GM19328 (cell line): ENCODE results near the gene ANKS1A.

Source experiments
- ATAC-seq: cut with Tn5 transposase; IDR thresholded peaks from one replicate; pipeline ENCODE4 v1.9.1; 2021; ENCODE audit warnings: mild to moderate bottlenecking, moderate library complexity; ENCODE audit not compliant: unreplicated experiment

Gene ANKS1A

DNA sequence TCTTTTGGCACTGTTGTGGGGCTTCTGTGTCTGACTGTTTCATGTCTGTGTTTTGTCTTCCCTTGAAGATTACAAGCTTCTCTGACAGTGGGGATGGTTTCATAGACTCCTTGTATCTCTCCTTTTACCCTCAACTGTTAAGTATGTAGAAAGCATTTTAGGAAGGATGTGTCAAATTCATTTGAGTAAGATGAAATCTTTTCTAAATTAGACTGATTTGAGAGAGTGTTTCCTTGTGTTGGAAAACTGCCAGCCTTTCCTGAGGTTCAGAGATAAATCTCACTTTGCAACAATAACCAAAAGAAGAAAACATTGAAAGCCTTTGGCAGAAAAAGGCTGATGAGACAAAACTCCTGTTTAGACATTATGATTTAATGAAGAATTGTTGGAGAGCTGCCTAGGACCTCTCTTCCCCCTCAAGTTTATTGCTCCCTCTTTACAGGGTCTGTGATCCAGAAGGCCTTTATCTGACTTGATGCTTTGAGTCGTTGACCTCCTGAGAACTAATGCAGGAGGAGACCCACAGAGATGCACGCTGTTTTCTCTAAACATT is 68.3 kb downstream of the ANKS1A start:
- ATAC-seq = no peak

DNA sequence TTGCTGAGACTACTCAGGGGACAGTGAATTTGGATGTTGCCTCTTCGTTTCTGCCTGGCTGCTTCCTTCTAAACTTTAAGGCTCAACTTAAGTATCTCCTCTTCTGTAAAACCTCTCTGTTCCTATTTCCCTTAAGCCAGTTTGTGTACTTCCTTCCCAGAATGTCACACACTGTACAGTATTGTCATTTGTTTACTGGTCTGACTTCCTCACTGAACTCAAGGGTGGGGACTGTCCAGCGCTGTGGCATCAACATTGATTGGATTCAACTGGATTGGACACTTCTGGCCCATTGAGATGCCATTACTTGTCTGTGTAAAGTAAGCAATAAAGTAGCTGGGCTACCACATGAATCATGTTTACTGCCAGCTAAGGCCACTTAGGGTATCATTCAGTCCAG is 69.7 kb downstream of the ANKS1A start:
- no peak for ATAC-seq

DNA sequence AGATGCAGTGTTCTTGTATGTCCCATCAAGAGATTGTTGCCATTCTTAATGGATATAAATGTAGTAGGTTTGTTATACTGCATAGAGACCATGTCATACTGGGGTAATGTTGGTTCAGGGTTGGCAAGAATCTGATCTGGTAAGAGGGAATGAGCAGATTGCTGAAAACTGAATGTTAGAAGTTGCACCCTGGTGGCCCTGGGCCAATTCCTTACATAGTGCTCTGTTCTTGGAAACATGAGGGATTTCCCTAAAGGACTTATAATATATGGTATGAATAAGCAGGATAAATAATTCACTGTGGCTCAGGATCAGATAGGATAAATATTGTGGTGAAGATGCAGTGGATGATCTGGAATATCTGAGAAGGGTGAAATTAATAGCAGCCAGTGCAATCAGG is 70.2 kb downstream of the ANKS1A start:
- no peak for ATAC-seq

DNA sequence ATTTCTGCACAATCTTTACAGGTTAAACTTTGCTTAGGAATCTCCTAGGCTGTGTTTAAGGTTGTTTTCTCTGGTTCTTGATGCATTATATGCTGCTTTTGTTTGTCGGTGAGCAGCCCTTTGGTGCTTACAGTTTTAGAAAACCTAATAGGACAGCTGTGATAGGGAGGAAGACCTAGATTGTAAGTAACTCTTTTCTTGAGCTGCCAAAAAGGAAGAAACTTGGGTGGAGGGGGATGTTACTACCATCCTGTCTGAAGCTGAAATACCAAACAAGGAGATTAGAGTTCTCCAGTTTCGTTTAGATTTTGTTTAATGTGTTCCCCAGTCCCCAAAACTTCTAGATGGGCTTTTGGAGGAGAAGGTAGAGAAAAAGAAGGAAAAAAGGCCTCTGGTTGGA is 72.0 kb downstream of the ANKS1A start:
- no peak for ATAC-seq

DNA sequence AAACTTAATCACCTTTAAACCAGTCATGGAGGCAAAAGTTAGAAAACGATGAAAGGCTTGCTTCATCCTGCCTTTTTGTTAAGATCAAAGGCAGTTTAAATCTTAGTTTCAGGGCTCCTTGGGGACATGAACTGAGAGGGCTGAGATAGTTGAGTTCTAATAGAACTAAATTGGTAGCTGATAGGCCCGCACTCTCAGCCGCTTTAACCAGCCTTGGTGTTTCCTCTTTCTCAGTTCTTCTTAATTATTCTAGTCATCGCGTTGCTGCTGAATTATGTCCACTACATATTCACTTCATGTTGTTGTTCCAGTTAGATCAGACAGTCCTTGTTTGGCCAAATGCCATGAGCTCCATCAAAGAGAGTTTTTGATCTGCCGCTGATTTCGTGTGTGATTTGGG is 72.5 kb downstream of the ANKS1A start:
- no peak for ATAC-seq

- ATAC-seq = no peak
Measured at GRCh38 chr6:34964564-34964963, 75.5 kb downstream of the ANKS1A start.

GRCh38 chr6:34967461-34967860 is 78.4 kb downstream of the ANKS1A start:
- ATAC-seq = no peak

DNA sequence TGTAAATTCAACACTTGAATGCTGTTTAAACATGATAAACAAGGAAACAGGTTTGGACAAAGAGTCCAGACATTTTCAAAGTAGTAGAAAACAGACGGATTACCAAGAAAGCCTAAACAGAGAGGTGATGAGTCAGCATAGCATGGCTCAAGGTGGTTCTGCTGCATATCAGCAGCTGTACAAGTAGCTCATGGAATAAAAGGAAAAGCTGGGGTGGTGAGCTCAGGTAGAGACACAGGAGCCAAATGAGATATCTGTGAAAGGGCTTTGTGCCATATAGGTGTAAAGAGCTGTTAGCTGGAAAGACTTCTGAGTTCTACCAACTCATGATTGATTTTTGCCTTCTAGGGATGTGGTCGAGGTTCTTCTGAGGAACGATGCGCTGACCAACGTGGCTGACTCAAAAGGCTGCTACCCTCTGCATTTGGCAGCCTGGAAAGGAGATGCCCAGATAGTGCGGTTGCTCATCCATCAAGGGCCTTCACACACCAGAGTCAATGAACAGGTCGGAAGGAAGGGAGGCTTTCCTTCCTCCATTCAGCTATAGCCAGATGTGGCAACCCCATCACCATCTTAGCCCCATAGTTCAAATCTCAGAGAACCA is 80.7 kb downstream of the ANKS1A start:
- no peak for ATAC-seq

DNA sequence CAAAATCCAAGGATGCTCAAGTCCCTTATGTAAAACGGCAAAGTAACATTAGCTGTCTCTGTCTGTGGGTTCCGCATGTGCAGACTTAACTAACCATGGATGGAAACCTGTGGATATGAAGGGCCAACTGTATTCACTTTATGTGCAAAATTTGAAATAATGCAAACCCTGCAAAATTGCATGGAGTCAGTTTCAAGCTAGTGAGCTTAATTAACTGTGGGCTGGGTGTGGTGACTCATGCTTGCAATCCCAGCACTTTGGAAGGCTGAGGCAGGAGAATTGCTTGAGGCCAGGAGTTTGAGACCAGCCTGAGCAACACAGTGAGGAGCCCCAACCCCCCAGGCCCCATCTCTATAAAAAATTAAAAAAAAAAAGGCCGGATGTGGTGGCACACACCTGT is 81.4 kb downstream of the ANKS1A start:
- no peak for ATAC-seq

DNA sequence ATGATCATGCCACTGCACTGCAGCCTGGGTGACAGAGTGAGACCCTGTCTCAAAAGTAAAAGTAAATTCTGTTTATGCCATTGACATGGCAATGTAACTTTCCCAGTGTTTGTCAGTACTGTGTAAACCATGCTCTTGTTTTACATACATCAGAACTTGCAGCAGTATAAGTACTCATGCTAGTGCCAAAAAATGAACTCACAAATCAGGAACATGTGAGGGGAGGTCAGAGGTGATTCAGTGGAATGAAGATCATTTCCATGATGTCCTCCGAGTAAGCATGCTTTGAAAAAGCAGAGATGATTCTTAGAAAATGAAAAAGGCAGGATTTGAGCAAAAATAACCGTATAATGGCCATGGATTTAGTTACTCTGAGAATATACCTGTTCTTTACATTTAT is 81.9 kb downstream of the ANKS1A start:
- no peak for ATAC-seq

DNA sequence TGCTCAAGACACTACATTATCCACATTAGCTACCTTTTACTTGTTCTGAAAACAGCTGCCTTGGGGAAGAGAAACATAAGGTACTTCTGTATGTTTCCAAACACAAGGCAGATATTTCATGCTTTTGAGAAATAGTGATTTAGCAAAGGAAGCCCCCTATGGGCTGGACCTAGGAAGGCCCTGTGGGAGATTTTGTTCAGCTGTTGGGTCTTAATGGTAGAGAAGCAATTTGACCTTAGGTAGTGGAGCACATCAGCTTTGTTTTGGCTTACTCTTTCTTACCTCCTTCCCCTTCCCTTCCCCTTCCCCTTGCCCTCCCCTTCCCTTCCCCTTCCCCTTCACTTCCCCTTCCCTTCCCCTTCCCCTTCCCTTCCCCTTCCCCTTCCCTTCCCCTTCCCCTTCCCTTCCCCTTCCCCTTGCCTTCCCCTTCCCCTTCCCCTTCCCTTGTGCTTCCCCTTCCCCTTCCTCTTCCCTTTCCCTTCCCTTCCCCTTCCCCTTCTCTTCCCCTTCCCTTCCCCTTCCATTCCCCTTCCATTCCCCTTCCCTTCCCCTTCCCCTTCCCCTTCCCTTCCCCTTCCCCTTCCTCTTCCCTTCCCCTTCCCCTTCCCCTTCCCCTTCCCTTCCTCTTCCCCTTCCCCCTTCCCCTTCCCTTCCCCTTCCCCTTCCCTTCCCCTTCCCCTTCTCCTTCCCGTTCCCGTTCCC is 84.6 kb downstream of the ANKS1A start:
- no peak for ATAC-seq

- no peak for ATAC-seq
Measured at GRCh38 chr6:34974249-34974642, 85.2 kb downstream of the ANKS1A start.

GRCh38 chr6:34976239-34976638 is 87.2 kb downstream of the ANKS1A start:
- no peak for ATAC-seq

DNA sequence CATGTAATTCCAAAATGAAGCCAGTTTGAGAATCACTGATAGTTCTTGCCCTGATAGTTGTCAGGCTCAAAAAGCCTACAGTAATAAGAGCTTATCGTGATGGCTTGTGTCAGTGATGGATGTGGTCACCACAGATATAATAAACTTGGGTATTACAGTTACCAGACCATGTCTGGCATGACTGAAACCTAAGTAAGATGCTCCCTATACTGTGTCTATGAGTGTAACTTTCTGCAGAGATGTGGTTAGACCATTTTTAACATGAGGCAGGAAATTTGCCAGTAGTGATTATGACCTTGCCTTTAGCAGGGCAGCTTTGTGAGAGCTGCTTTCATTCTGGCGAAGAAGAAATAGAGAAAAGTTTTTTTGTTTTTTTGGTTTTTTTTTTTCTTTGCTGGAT is 90.2 kb downstream of the ANKS1A start:
- no peak for ATAC-seq

GRCh38 chr6:34979994-34980393 is 90.9 kb downstream of the ANKS1A start:
- no peak for ATAC-seq

DNA sequence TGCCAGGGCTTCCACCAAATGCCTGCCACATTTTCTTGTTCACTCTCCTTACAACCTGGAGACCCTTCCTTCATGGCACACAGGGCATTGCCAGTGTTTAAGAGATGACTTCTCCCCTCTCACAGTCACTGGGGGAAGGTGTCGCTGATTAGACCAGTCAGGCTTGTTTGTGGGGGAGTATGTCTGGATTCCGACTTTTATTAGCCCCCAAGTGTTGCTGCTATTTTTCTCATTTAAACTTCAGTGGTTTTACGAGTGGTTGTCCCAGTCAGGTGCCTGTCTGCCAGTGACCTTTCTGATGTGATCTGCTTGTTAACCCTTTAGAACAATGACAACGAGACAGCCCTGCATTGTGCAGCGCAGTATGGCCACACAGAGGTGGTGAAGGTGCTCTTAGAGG is 92.3 kb downstream of the ANKS1A start:
- ATAC-seq = no peak

DNA sequence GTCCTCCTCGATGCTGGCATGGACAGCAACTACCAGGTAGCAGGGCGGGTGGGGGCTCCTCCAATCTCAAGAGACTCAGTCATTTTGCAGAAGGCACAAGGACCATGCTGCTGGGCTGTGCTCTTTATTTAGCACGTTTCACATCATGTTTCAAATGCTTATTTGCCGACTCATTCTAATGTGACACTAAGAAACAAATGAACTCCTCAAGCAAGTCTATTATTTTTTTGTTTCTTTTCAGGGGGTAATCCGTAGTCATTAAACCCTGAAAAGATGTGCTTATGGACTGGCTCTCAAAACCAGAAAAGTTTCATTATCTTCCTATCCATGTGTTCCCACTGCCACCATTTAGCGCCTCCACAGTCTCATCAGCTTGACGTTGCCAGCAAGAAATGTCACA is 92.9 kb downstream of the ANKS1A start:
- no peak for ATAC-seq

DNA sequence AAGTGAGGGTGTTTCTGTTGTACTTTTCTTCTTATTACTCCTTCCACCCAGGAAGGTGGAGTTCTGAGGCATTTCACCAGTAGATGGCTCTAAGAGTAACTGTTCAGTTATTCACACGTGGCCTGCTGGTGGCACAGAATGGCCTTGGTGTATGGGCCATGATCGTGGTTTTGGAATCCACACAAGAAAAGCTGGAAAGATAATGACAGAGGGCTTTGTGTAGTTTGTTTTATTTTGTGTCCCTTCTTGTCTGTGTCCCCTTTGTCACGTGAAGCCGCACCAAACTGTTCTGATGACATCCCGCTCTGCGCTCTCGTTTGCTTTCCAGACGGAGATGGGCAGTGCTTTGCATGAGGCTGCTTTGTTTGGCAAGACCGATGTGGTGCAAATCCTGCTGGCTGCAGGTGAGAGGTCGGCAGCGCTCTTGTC is 93.4 kb downstream of the ANKS1A start:
- ATAC-seq = no peak

DNA sequence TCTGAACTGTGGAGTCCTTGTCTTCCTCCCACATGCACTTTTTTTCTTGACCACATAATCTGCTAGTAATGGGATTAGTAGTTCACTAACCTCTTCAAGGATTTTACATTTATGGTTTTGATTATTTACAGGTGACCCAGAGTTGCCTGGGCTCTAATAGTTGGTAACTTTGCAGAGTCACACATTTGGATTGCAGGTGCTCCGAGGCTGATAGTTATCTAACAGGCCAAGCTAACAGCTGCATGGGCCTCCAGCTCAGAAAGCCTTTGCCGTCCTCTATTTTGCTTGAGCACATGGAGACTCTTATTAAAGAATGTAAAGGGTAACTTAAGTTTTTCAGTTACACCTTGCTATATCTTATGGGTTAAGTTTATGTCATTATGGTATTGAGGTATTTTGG is 95.4 kb downstream of the ANKS1A start:
- no peak for ATAC-seq

DNA sequence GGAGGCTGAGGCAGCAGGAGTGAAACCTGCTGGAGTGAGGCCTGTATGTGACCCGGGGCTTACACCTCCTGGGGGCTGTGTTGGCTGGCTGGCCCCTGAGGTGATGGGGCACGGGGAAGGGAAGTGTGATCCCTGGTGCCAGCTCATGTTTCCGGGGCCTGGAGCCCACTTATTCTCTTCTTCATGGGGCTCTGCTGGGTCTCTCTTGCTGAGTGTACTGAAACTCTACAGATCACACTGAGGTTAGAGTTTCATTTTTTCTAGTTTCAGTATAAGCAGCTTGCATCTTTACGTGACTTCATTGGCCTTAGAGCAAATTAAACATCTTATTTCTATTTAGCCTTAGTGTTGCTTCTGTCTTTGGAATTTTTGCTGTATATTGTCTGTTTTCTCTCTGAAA is 96.2 kb downstream of the ANKS1A start:
- ATAC-seq = no peak

DNA sequence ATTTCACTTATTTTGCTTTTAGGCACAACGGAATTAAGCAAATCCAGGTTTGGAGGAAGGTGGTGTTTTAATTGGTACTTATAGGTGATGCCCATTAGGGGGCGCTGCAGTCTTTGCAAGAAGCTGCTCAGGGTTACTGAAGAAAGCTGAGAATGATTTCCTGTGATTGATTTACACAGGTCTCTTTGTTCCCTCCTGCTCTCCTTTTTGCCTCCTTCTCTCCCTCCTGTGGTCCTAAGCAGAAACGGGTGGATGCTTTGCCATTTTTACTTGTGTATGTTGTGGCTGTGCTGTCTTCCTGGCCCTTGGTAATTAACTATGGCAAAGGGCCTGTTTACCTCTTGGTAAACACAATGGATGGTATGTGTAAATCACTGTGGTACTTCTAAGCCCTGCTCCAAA is 97.8 kb downstream of the ANKS1A start:
- ATAC-seq = no peak

DNA sequence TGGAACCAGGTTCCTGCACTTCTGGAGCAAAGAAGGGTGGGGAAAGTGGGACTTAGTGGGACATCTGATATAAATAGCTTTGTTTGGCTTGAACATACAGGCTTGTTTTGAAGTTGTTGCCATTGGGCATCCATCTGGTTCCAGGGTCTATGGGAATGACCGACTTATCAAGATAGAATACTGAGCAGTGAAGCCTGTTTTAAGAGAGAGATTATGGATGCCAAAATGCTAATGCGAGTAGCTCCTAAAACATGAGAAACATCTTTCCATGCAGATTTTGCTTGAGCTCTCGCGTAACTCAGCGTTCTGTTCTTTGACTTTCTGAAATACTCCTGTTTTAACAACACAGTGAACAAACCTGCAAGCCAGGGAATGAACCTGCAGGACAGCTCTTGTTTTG is 98.5 kb downstream of the ANKS1A start:
- ATAC-seq = no peak
